Measurements from ENCODE around the gene ATG16L1. TPM values are rescaled to one million over a fixed set of nuclear protein-coding genes. Genes with fewer than 3 reads are reported as not detected.

Gene ATG16L1
- total RNA-seq, 1 experiment from 2014 or later, result 52.3 TPM

DNA sequence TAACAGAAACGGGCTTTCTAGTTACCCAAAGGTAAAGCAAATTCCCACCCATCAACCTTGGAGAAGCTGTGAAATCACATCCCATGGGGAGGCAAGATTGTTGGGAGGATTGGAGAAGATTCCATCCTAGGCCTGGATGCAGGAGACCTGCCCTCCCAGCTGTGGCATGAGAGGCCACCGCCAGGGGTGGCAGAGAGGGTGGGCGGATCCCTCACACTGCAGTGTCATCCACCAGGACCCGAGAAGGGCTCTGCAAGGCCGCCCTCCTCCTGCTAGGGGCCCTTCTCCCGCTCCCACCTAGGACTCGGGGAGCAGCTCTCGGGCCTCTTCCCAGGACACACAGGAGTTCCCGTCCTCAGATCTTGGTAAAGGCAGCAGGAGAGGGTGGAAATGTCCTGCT lies 15.5 kb upstream of the ATG16L1 start:
- Histone ChIP-seq H3K9me3 (ENCODE audit: control insufficient read depth, insufficient read depth, low read depth, low read length) (no peaks in the 10 kb centered on the region), H3K27ac (ENCODE audit: low read length) (no peak overlapping the region), H3K27me3 (ENCODE audit: control insufficient read depth, insufficient read depth, low read length) (no peaks in the 10 kb centered on the region), H3K36me3 (ENCODE audit: control insufficient read depth, insufficient read depth, low read length) (no peaks in the 10 kb centered on the region), H3K4me3 (ENCODE audit: low read depth in 2 of 2, low read length in 2 of 2) (no peak overlapping the region), H3K4me1 (ENCODE audit: control insufficient read depth, insufficient read depth, low read length) (no peaks in the 10 kb centered on the region)
- no peak for TF ChIP-seq TCF7L2 (IDR thresholded peaks at IDR 0.05; ENCODE audit: low read depth, low read length)
- POLR2A ChIA-PET, result no interaction called here
- BruUV-seq (replicated peaks), result no TSS peak
- in situ Hi-C loops (cut with HindIII; ENCODE audit: low pct_unique_long_range_greater_than_20kb, low sequenced_read_pairs), result loop anchor here (10.0 kb wide), 1 partner anchor 151 kb away; no protein-coding TSS in a partner anchor
- CTCF ChIA-PET, result interaction anchor here (0.6 kb wide), 1 partner anchor 381 kb away, joined by 5 read pairs; no protein-coding TSS in a partner anchor
- DNase-seq (ENCODE audit: low read depth, low spot score) (no peak), ATAC-seq (no peak)
- intact Hi-C loops (cut with micrococcal nuclease; ENCODE audit: unreplicated experiment), result no loop called here

- Histone ChIP-seq H3K9me3 (ENCODE audit: control insufficient read depth, insufficient read depth, low read depth, low read length) (no peaks in the 10 kb centered on the region), H3K27ac (ENCODE audit: low read length) (no peak overlapping the region), H3K27me3 (ENCODE audit: control insufficient read depth, insufficient read depth, low read length) (no peaks in the 10 kb centered on the region), H3K36me3 (ENCODE audit: control insufficient read depth, insufficient read depth, low read length) (no peaks in the 10 kb centered on the region), H3K4me3 (ENCODE audit: low read depth in 2 of 2, low read length in 2 of 2) (no peak overlapping the region), H3K4me1 (ENCODE audit: control insufficient read depth, insufficient read depth, low read length) (no peaks in the 10 kb centered on the region)
- ATAC-seq (no peak; the same call in 1 of the 2 replicates), DNase-seq (ENCODE audit: low read depth, low spot score) (no peak)
- no TSS peak for BruUV-seq (replicated peaks)
- CTCF ChIA-PET, result no interaction called here
- intact Hi-C loops (cut with micrococcal nuclease; ENCODE audit: unreplicated experiment), result no loop called here
- POLR2A ChIA-PET, result no interaction called here
- in situ Hi-C loops (cut with HindIII; ENCODE audit: low pct_unique_long_range_greater_than_20kb, low sequenced_read_pairs), result loop anchor here (10.0 kb wide), 1 partner anchor 152 kb away; no protein-coding TSS in a partner anchor
- TF ChIP-seq, protein P1, sequence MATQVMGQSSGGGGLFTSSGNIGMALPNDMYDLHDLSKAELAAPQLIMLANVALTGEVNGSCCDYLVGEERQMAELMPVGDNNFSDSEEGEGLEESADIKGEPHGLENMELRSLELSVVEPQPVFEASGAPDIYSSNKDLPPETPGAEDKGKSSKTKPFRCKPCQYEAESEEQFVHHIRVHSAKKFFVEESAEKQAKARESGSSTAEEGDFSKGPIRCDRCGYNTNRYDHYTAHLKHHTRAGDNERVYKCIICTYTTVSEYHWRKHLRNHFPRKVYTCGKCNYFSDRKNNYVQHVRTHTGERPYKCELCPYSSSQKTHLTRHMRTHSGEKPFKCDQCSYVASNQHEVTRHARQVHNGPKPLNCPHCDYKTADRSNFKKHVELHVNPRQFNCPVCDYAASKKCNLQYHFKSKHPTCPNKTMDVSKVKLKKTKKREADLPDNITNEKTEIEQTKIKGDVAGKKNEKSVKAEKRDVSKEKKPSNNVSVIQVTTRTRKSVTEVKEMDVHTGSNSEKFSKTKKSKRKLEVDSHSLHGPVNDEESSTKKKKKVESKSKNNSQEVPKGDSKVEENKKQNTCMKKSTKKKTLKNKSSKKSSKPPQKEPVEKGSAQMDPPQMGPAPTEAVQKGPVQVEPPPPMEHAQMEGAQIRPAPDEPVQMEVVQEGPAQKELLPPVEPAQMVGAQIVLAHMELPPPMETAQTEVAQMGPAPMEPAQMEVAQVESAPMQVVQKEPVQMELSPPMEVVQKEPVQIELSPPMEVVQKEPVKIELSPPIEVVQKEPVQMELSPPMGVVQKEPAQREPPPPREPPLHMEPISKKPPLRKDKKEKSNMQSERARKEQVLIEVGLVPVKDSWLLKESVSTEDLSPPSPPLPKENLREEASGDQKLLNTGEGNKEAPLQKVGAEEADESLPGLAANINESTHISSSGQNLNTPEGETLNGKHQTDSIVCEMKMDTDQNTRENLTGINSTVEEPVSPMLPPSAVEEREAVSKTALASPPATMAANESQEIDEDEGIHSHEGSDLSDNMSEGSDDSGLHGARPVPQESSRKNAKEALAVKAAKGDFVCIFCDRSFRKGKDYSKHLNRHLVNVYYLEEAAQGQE (IDR thresholded peaks at IDR 0.05; ENCODE audit: insufficient read depth in 1 of 2, low read depth in 2 of 2, low read length in 1 of 2), result no peak
- TF ChIP-seq POLR2AphosphoS5 (IDR thresholded peaks at IDR 0.05; ENCODE audit: low read depth, low read length) (no peak), SIN3A (IDR thresholded peaks at IDR 0.05; ENCODE audit: borderline replicate concordance, insufficient read depth, low read depth, low read length) (no peak), CTCF (IDR thresholded peaks at IDR 0.05) (no peak), TCF7L2 (IDR thresholded peaks at IDR 0.05; ENCODE audit: low read depth, low read length) (no peak)
These were observed 14.5 kb upstream of the ATG16L1 start for GRCh38 chr2:233236820-233237589.

DNA sequence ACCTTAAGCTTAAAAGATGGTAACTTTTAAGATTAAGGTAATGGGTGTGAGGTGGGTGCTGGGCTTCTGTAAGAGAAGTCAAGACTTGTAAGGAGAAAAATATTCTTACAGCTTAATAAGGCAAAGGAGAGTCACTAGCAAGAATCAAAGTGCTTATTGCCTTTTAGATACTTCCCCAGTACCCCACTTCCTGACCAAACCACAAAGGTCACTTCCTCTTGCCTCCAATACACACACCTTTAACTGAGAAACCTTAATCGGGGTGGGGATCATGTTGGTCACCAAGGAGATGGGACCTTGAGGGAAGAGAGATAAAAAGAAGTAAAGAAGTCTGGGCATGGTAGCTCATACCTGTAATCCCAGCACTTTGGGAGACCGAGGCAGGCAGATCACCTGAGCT lies 10.6 kb upstream of the ATG16L1 start:
- intact Hi-C loops (cut with micrococcal nuclease; ENCODE audit: unreplicated experiment) (no loop called here), in situ Hi-C loops (cut with HindIII; ENCODE audit: low pct_unique_long_range_greater_than_20kb, low sequenced_read_pairs) (no loop called here)
- Histone ChIP-seq H3K4me1 (ENCODE audit: control insufficient read depth, insufficient read depth, low read length) (0 out of 2 replicates have a peak, but pooled peaks cover 2% of the 10 kb centered on the region), H3K36me3 (ENCODE audit: control insufficient read depth, insufficient read depth, low read length) (no peaks in the 10 kb centered on the region), H3K27me3 (ENCODE audit: control insufficient read depth, insufficient read depth, low read length) (no peaks in the 10 kb centered on the region), H3K4me3 (ENCODE audit: low read depth in 2 of 2, low read length in 2 of 2) (no peak overlapping the region), H3K27ac (ENCODE audit: low read length) (no peak overlapping the region), H3K9me3 (ENCODE audit: control insufficient read depth, insufficient read depth, low read depth, low read length) (no peaks in the 10 kb centered on the region)
- no peak for ATAC-seq
- ChIA-PET POLR2A (no interaction called here), CTCF (no interaction called here)
- no TSS peak for BruUV-seq (replicated peaks)
- TF ChIP-seq POLR2AphosphoS5 (IDR thresholded peaks at IDR 0.05; ENCODE audit: low read depth, low read length), result no peak
- no peak for DNase-seq (ENCODE audit: low read depth, low spot score)
